ENCODE measurements around the gene CACHD1. TPM values are rescaled to one million over a fixed set of nuclear protein-coding genes. Genes with fewer than 3 reads are reported as not detected.
"Not testable (repeated sequence)": the region's sequence is repeated elsewhere in the genome, so short reads cannot be mapped to it uniquely, and the experiment has no call there.

Gene CACHD1
- total RNA-seq, 1 donor from 2014 or later = 0.11 TPM

- intact Hi-C loops (cut with micrococcal nuclease) = no loop called here
Measured at GRCh38 chr1:64581843-64582185, 111.9 kb downstream of the CACHD1 start.

GRCh38 chr1:64584479-64584878, 114.5 kb downstream of the CACHD1 start:
- intact Hi-C loops (cut with micrococcal nuclease) = no loop called here

GRCh38 chr1:64588876-64589275, 118.9 kb downstream of the CACHD1 start:
- intact Hi-C loops (cut with micrococcal nuclease) = no loop called here

- intact Hi-C loops (cut with micrococcal nuclease) = no loop called here
Measured at GRCh38 chr1:64590316-64590715, 120.4 kb downstream of the CACHD1 start.

GRCh38 chr1:64594446-64594845, 124.5 kb downstream of the CACHD1 start:
- intact Hi-C loops (cut with micrococcal nuclease) = no loop called here

- intact Hi-C loops (cut with micrococcal nuclease) = no loop called here
Measured at GRCh38 chr1:64595871-64596515, 126.1 kb downstream of the CACHD1 start.

GRCh38 chr1:64597113-64597512, 127.2 kb downstream of the CACHD1 start:
- intact Hi-C loops (cut with micrococcal nuclease) = no loop called here

GRCh38 chr1:64598100-64598571, 128.2 kb downstream of the CACHD1 start:
- intact Hi-C loops (cut with micrococcal nuclease) = no loop called here

- intact Hi-C loops (cut with micrococcal nuclease) = no loop called here
Measured at GRCh38 chr1:64599242-64599641, 129.3 kb downstream of the CACHD1 start.

- intact Hi-C loops (cut with micrococcal nuclease) = no loop called here
Measured at GRCh38 chr1:64601207-64601606, 131.3 kb downstream of the CACHD1 start.

- intact Hi-C loops (cut with micrococcal nuclease) = no loop called here
Measured at GRCh38 chr1:64608005-64608650, 138.2 kb downstream of the CACHD1 start.

GRCh38 chr1:64608651-64609048, 138.7 kb downstream of the CACHD1 start:
- intact Hi-C loops (cut with micrococcal nuclease) = no loop called here

GRCh38 chr1:64610950-64611349, 141.0 kb downstream of the CACHD1 start:
- intact Hi-C loops (cut with micrococcal nuclease) = not testable (repeated sequence)

- intact Hi-C loops (cut with micrococcal nuclease) = no loop called here
Measured at GRCh38 chr1:64616039-64616438, 146.1 kb downstream of the CACHD1 start.

GRCh38 chr1:64623750-64624191, 153.8 kb downstream of the CACHD1 start:
- intact Hi-C loops (cut with micrococcal nuclease) = no loop called here

GRCh38 chr1:64624218-64624713, 154.3 kb downstream of the CACHD1 start:
- intact Hi-C loops (cut with micrococcal nuclease) = no loop called here

- intact Hi-C loops (cut with micrococcal nuclease) = no loop called here
Measured at GRCh38 chr1:64624808-64625207, 154.9 kb downstream of the CACHD1 start.

GRCh38 chr1:64630611-64631010, 160.7 kb downstream of the CACHD1 start:
- intact Hi-C loops (cut with micrococcal nuclease) = no loop called here

- intact Hi-C loops (cut with micrococcal nuclease) = no loop called here
Measured at GRCh38 chr1:64631346-64632034, 161.6 kb downstream of the CACHD1 start.

- intact Hi-C loops (cut with micrococcal nuclease) = no loop called here
Measured at GRCh38 chr1:64632936-64633335, 163.0 kb downstream of the CACHD1 start.

- intact Hi-C loops (cut with micrococcal nuclease) = no loop called here
Measured at GRCh38 chr1:64645735-64646134, 175.8 kb downstream of the CACHD1 start.

GRCh38 chr1:64650411-64650810, 180.5 kb downstream of the CACHD1 start:
- intact Hi-C loops (cut with micrococcal nuclease) = no loop called here
